Muscle layer of duodenum (tissue), 2 donors: Measurements from ENCODE around the gene IGFN1.

ENCODE experiments used
- H3K27ac ChIP-seq: one replicate; pipeline ENCODE4 v1.7.0; 2013; ENCODE audit warnings: mild to moderate bottlenecking, low read length
- H3K27me3 ChIP-seq: one replicate; pipeline ENCODE4 v1.7.0; 2013; ENCODE audit warnings: low read depth, mild to moderate bottlenecking, control low read depth, low read length
- H3K36me3 ChIP-seq, 2 donors: one replicate each; pipeline ENCODE4 v1.7.0; 2013; ENCODE audit warnings: low read length in 2 of 2, control low read depth in 1 of 2, mild to moderate bottlenecking in 1 of 2; ENCODE audit not compliant: insufficient read depth in 2 of 2, control insufficient read depth in 1 of 2
- H3K4me1 ChIP-seq, 2 donors: one replicate each; pipeline ENCODE4 v1.7.0; 2013; ENCODE audit warnings: low read length in 2 of 2, mild to moderate bottlenecking in 2 of 2, control low read depth in 1 of 2, moderate library complexity in 1 of 2; ENCODE audit not compliant: insufficient read depth in 2 of 2, control insufficient read depth in 1 of 2
- H3K4me3 ChIP-seq, 2 donors: one replicate each; pipeline ENCODE4 v1.7.0; 2013; ENCODE audit warnings: low read length in 2 of 2, low read depth in 1 of 2, mild to moderate bottlenecking in 1 of 2
- H3K9me3 ChIP-seq, 2 donors: one replicate each; pipeline ENCODE4 v1.7.0; 2013; ENCODE audit warnings: low read length in 2 of 2, control low read depth in 1 of 2, mild to moderate bottlenecking in 1 of 2; ENCODE audit not compliant: control insufficient read depth in 1 of 2
- donor health status: healthy.

Gene IGFN1

GRCh38 chr1:201213106-201213770 lies 22.6 kb downstream of the IGFN1 start:
- Histone ChIP-seq H3K4me1 (no peaks in the 10 kb centered on the region), H3K27ac (no peak overlapping the region), H3K4me3 (no peak overlapping the region), H3K27me3 (no peaks in the 10 kb centered on the region), H3K36me3 (no peaks in the 10 kb centered on the region), H3K9me3 (no peaks in the 10 kb centered on the region)

GRCh38 chr1:201213926-201214325 lies 23.3 kb downstream of the IGFN1 start:
- Histone ChIP-seq H3K4me1 (no peaks in the 10 kb centered on the region), H3K4me3 (no peak overlapping the region), H3K9me3 (no peaks in the 10 kb centered on the region), H3K27me3 (no peaks in the 10 kb centered on the region), H3K36me3 (no peaks in the 10 kb centered on the region), H3K27ac (no peak overlapping the region)

- Histone ChIP-seq H3K36me3 (no peaks in the 10 kb centered on the region), H3K4me3 (no peak overlapping the region), H3K4me1 (no peaks in the 10 kb centered on the region), H3K27me3 (no peaks in the 10 kb centered on the region), H3K27ac (no peak overlapping the region), H3K9me3 (no peaks in the 10 kb centered on the region)
These were observed 23.8 kb downstream of the IGFN1 start for GRCh38 chr1:201214461-201214860.

GRCh38 chr1:201214886-201215285 lies 24.3 kb downstream of the IGFN1 start:
- no peaks in the 10 kb centered on the region for H3K27me3 ChIP-seq
- no peaks in the 10 kb centered on the region for H3K9me3 ChIP-seq
- no peak overlapping the region for H3K4me3 ChIP-seq
- H3K27ac ChIP-seq: no peak overlapping the region
- no peaks in the 10 kb centered on the region for H3K4me1 ChIP-seq
- H3K36me3 ChIP-seq: no peaks in the 10 kb centered on the region

- H3K27ac ChIP-seq: no peak overlapping the region
- H3K36me3 ChIP-seq: no peaks in the 10 kb centered on the region
- H3K9me3 ChIP-seq: no peaks in the 10 kb centered on the region
- H3K4me1 ChIP-seq: no peaks in the 10 kb centered on the region
- H3K27me3 ChIP-seq: no peaks in the 10 kb centered on the region
- no peak overlapping the region for H3K4me3 ChIP-seq
These were observed 25.1 kb downstream of the IGFN1 start for GRCh38 chr1:201215531-201216357.

- Histone ChIP-seq H3K27me3 (no peaks in the 10 kb centered on the region), H3K4me1 (no peaks in the 10 kb centered on the region), H3K27ac (no peak overlapping the region)
These were observed 25.9 kb downstream of the IGFN1 start for GRCh38 chr1:201216395-201217085.

GRCh38 chr1:201217146-201217545 lies 26.5 kb downstream of the IGFN1 start:
- Histone ChIP-seq H3K4me1 (no peaks in the 10 kb centered on the region), H3K9me3 (no peaks in the 10 kb centered on the region), H3K27ac (no peak overlapping the region), H3K36me3 (no peaks in the 10 kb centered on the region), H3K4me3 (no peak overlapping the region), H3K27me3 (no peaks in the 10 kb centered on the region)

More at GRCh38 chr1:201216395-201217085, 25.9 kb downstream of the IGFN1 start:
- Histone ChIP-seq H3K9me3 (no peaks in the 10 kb centered on the region), H3K36me3 (no peaks in the 10 kb centered on the region), H3K4me3 (no peak overlapping the region)

GRCh38 chr1:201217851-201218250 lies 27.2 kb downstream of the IGFN1 start:
- no peak overlapping the region for H3K27ac ChIP-seq
- H3K9me3 ChIP-seq: no peaks in the 10 kb centered on the region
- H3K27me3 ChIP-seq: no peaks in the 10 kb centered on the region

GRCh38 chr1:201218409-201218808 lies 27.8 kb downstream of the IGFN1 start:
- no peak overlapping the region for H3K27ac ChIP-seq
- H3K9me3 ChIP-seq: no peaks in the 10 kb centered on the region
- no peaks in the 10 kb centered on the region for H3K36me3 ChIP-seq
- no peaks in the 10 kb centered on the region for H3K27me3 ChIP-seq
- H3K4me3 ChIP-seq: no peak overlapping the region
- H3K4me1 ChIP-seq: no peaks in the 10 kb centered on the region

More at GRCh38 chr1:201217851-201218250, 27.2 kb downstream of the IGFN1 start:
- H3K4me3 ChIP-seq: no peak overlapping the region
- H3K36me3 ChIP-seq: no peaks in the 10 kb centered on the region
- no peaks in the 10 kb centered on the region for H3K4me1 ChIP-seq

GRCh38 chr1:201219481-201220387 lies 29.1 kb downstream of the IGFN1 start:
- Histone ChIP-seq H3K36me3 (no peaks in the 10 kb centered on the region), H3K9me3 (no peaks in the 10 kb centered on the region), H3K27ac (no peak overlapping the region), H3K27me3 (no peaks in the 10 kb centered on the region), H3K4me1 (no peaks in the 10 kb centered on the region), H3K4me3 (no peak overlapping the region)

- Histone ChIP-seq H3K27ac (no peak overlapping the region), H3K4me3 (no peak overlapping the region), H3K27me3 (no peaks in the 10 kb centered on the region), H3K36me3 (no peaks in the 10 kb centered on the region), H3K9me3 (no peaks in the 10 kb centered on the region), H3K4me1 (no peaks in the 10 kb centered on the region)
These were observed 29.7 kb downstream of the IGFN1 start for GRCh38 chr1:201220388-201220715.
